Gastrocnemius medialis (tissue), 4 donors: ENCODE data around the gene IL36B. TPM values are rescaled to one million over a fixed set of nuclear protein-coding genes. Genes with fewer than 3 reads are reported as not detected.

Experiments used
- ATAC-seq, 2 donors: fragments of 150-250 bp; one replicate each; pipeline ENCODE4 v1.9.1; 2016
- DNase-seq, 2 donors: peaks; one replicate each; pipeline ENCODE4 v3.0.0-alpha.2; 2019
- H3K27ac ChIP-seq, 4 donors: fragments of 200-600 bp; sonication (generic); 1 replicate in 1 of 4; 2 replicates in 3 of 4; pipeline ENCODE4 v1.5.1; 2016 to 2018; ENCODE audit warnings: mild to moderate bottlenecking in 2 of 4, moderate library complexity in 1 of 4
- H3K27me3 ChIP-seq, 3 donors: fragments of 200-600 bp; sonication (generic) in 2 of 3; 1 replicate in 1 of 3; 2 replicates in 2 of 3; pipeline versions ENCODE4 v1.5.1 to v1.6.0; 2016 to 2019; ENCODE audit warnings: mild to moderate bottlenecking in 1 of 3, moderate library complexity in 1 of 3
- H3K36me3 ChIP-seq, 2 donors: fragments of 200-600 bp; sonication (generic) in 1 of 2; one replicate each; pipeline ENCODE4 v1.5.1; 2017 to 2018
- H3K4me1 ChIP-seq, 2 donors: fragments of 200-600 bp; sonication (generic) in 1 of 2; one replicate each; pipeline ENCODE4 v1.5.1; 2016 to 2017; ENCODE audit warnings: mild to moderate bottlenecking in 2 of 2
- H3K4me3 ChIP-seq, 4 donors: fragments of 200-600 bp; sonication (generic) in 3 of 4; 1 replicate in 1 of 4; 2 replicates in 3 of 4; pipeline ENCODE4 v1.5.1; 2016 to 2019; ENCODE audit warnings: mild to moderate bottlenecking in 2 of 4
- H3K9me3 ChIP-seq, 3 donors: fragments of 200-600 bp; sonication (generic) in 2 of 3; 1 replicate in 1 of 3; 2 replicates in 2 of 3; pipeline ENCODE4 v1.5.1; 2016 to 2019
- POLR2A ChIP-seq, 2 donors: fragments of 450-650 bp; IDR thresholded peaks; one replicate each; pipeline ENCODE4 v1.6.1; 2017; ENCODE audit warnings: antibody characterized with exemption in 2 of 2, mild to moderate bottlenecking in 2 of 2, moderate library complexity in 2 of 2
- in situ Hi-C, 4 donors: fragments of 200-750 bp; cut with MboI; loops; one replicate each; pipeline versions ENCODE4 v1.15.0 to v1.8.0; 2017; ENCODE audit warnings: low sequenced_read_pairs in 4 of 4
- intact Hi-C: fragments of 100-400 bp; cut with DNase I; formaldehyde crosslinking; loops from one replicate; pipeline ENCODE4 v1.15.1; 2023; ENCODE audit warnings: low total_unique reads
- total RNA-seq, 4 donors: library from RNA; depleted of rRNA; stranded (reverse); fragments of >200 nt; gene quantifications; one replicate each; pipeline versions ENCODE4 v1.1.0 to v1.2.3, GENCODE V29; 2016
- TF ChIP-seq, protein P1 (sequence below), 5 experiments: fragments of 450-650 bp in 3 of 5; fragments of 200-600 bp in 2 of 5; sonication (generic) in 2 of 5; IDR thresholded peaks in 4 of 5; conservative IDR thresholded peaks in 1 of 5; 1 replicate in 4 of 5; 2 replicates in 1 of 5; pipeline ENCODE4 v1.5.1; 2016 to 2019; ENCODE audit warnings: antibody characterized with exemption in 5 of 5, mild to moderate bottlenecking in 3 of 5, moderate library complexity in 3 of 5

The IL36B gene
- total RNA-seq, 4 donors from 2014 or later, result not detected

DNA sequence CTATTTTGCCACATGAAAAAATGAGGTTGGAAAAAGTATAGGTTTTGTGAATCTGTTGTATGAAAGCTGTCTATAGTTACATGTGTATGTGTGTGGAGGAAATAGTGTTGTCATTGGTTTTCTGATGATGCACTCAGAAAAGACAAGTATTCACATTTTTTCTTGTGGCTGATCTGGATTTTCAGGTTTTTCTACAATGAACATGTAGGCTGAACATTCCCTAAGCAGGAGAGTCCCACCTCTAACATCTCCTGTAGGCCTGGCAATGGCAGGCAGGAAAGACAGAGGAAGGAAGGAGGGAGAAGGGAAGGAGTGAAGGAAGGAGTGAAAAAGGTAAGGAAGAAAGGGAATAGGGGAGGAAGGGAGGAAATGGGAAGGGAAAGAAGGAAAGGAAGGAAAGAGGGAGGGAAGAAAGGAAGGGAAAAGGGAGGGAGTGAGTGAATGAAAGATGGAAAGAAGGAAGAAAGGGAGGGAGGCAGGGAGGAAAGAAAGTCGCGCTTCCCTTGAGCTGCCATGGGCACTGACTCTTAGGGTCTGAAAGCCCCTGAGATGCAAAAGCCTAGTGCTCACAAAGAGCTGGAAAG lies 5.8 kb upstream of the IL36B start:
- no peak for DNase-seq
- in situ Hi-C loops, result no loop called here
- ATAC-seq, result no peak
- intact Hi-C loops, result no loop called here
- no peaks in the 10 kb centered on the region for H3K4me1 ChIP-seq
- no peaks in the 10 kb centered on the region for H3K27me3 ChIP-seq
- TF ChIP-seq, protein P1, sequence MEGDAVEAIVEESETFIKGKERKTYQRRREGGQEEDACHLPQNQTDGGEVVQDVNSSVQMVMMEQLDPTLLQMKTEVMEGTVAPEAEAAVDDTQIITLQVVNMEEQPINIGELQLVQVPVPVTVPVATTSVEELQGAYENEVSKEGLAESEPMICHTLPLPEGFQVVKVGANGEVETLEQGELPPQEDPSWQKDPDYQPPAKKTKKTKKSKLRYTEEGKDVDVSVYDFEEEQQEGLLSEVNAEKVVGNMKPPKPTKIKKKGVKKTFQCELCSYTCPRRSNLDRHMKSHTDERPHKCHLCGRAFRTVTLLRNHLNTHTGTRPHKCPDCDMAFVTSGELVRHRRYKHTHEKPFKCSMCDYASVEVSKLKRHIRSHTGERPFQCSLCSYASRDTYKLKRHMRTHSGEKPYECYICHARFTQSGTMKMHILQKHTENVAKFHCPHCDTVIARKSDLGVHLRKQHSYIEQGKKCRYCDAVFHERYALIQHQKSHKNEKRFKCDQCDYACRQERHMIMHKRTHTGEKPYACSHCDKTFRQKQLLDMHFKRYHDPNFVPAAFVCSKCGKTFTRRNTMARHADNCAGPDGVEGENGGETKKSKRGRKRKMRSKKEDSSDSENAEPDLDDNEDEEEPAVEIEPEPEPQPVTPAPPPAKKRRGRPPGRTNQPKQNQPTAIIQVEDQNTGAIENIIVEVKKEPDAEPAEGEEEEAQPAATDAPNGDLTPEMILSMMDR (IDR thresholded peaks at IDR 0.05 in 4 of 5, conservative IDR thresholded peaks at IDR 0.05 in 1 of 5), result no peak
- TF ChIP-seq POLR2A (IDR thresholded peaks at IDR 0.05), result no peak
- no peaks in the 10 kb centered on the region for H3K9me3 ChIP-seq
- no peak overlapping the region for H3K4me3 ChIP-seq
- no peaks in the 10 kb centered on the region for H3K36me3 ChIP-seq
- no peak overlapping the region for H3K27ac ChIP-seq

DNA sequence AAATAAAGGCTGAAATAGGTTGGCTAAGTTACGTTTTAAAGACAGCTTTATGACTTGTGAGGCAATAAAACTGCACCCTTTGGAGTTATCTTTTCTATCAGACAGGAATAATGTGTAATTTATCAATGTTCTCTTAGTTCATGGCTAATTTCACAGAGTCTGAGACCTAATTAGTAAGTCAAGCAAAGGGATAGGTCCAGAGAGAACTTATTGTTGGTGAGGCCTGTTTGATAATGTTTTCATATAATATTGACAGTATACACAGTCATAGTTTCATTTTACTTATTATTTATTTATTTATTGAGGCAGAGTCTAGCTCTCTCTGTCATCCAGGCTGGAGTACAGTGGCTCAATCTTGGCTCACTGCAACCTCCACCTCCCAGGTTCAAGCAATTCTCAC lies 4.5 kb upstream of the IL36B start:
- Histone ChIP-seq H3K9me3 (no peaks in the 10 kb centered on the region), H3K36me3 (no peaks in the 10 kb centered on the region), H3K4me1 (no peaks in the 10 kb centered on the region), H3K27me3 (no peaks in the 10 kb centered on the region), H3K4me3 (no peak overlapping the region), H3K27ac (no peak overlapping the region)
- DNase-seq (no peak), ATAC-seq (no peak)
- intact Hi-C loops, result no loop called here
- TF ChIP-seq, protein P1 (IDR thresholded peaks at IDR 0.05 in 4 of 5, conservative IDR thresholded peaks at IDR 0.05 in 1 of 5), result no peak
- TF ChIP-seq POLR2A (IDR thresholded peaks at IDR 0.05), result no peak
- in situ Hi-C loops, result no loop called here

DNA sequence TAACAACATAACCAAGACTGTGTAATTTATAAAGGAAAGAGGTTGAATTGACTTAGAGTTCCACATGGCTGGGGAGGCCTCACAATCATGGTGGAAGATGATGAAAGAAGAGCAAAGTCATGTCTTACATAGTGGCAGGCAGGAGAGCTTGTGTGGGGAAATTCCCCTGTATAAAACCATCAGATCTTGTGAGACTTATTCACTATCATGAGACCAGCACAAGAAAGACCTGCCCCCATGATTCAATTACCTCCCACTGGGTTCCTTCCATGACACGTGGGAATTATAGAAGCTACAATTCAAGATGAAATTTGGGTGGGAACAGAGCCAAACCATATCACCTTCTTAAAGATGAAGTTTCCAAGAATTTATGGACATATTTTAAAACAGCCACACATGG lies 3.9 kb upstream of the IL36B start:
- Histone ChIP-seq H3K36me3 (no peaks in the 10 kb centered on the region), H3K27me3 (no peaks in the 10 kb centered on the region), H3K4me1 (no peaks in the 10 kb centered on the region), H3K9me3 (no peaks in the 10 kb centered on the region), H3K27ac (no peak overlapping the region), H3K4me3 (no peak overlapping the region)
- no peak for ATAC-seq
- DNase-seq, result no peak
- TF ChIP-seq POLR2A (IDR thresholded peaks at IDR 0.05), result no peak
- TF ChIP-seq, protein P1 (IDR thresholded peaks at IDR 0.05 in 4 of 5, conservative IDR thresholded peaks at IDR 0.05 in 1 of 5), result no peak
- intact Hi-C loops (no loop called here), in situ Hi-C loops (no loop called here)

DNA sequence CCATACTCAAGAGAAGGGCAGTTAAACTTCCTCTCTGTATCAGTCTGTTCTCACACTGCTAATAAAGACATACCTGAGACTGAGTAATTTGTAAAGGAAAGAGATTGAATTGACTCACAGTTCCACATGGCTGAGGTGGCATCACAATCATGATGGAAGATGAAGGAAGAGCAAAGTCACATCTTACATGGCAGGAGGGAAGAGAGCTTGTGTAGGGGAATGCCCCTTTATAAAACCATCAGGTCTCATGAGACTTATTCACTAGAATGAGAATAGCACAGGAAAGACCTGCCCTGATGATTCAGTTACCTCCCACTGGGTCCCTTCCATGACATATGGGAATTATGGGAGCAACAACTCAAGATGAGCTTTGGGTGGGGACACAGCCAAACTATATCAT lies 1.4 kb upstream of the IL36B start:
- DNase-seq (no peak), ATAC-seq (no peak)
- intact Hi-C loops (no loop called here), in situ Hi-C loops (no loop called here)
- TF ChIP-seq, protein P1 (IDR thresholded peaks at IDR 0.05 in 4 of 5, conservative IDR thresholded peaks at IDR 0.05 in 1 of 5), result no peak
- no peak for TF ChIP-seq POLR2A (IDR thresholded peaks at IDR 0.05)
- no peaks in the 10 kb centered on the region for H3K36me3 ChIP-seq
- H3K4me3 ChIP-seq, result no peak overlapping the region
- H3K4me1 ChIP-seq, result no peaks in the 10 kb centered on the region
- no peaks in the 10 kb centered on the region for H3K9me3 ChIP-seq
- no peak overlapping the region for H3K27ac ChIP-seq
- no peaks in the 10 kb centered on the region for H3K27me3 ChIP-seq

DNA sequence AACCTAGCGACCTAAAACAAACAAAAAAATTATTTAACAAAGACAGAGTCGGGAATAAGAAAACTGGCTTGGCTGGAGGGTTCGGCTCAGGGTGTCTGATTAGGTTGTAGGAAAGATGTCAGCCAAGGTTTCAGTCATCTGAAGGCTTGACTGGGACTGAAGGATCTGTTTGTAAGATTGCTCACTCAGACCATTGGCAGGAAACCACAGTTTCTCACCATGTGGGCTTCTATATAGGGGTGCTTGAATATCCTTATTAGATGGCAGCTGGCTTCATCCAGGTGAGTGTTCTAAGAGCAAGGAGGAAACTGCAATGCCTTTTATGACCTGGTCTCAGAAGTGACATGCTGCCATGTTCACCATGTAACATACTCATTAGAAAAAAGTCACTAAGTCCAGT lies 999 bp upstream of the IL36B start:
- no peak overlapping the region for H3K27ac ChIP-seq
- no peaks in the 10 kb centered on the region for H3K4me1 ChIP-seq
- intact Hi-C loops, result no loop called here
- no peaks in the 10 kb centered on the region for H3K36me3 ChIP-seq
- H3K9me3 ChIP-seq, result no peaks in the 10 kb centered on the region
- no peaks in the 10 kb centered on the region for H3K27me3 ChIP-seq
- no peak overlapping the region for H3K4me3 ChIP-seq
- in situ Hi-C loops, result no loop called here
- DNase-seq (no peak), ATAC-seq (no peak)
- no peak for TF ChIP-seq POLR2A (IDR thresholded peaks at IDR 0.05)
- TF ChIP-seq, protein P1 (IDR thresholded peaks at IDR 0.05 in 4 of 5, conservative IDR thresholded peaks at IDR 0.05 in 1 of 5), result no peak
